Fibroblast of villous mesenchyme (primary cell): ENCODE results near the gene CREB3L1. TPM values are rescaled to one million over a fixed set of nuclear protein-coding genes. Genes with fewer than 3 reads are reported as not detected.
A peak's percentile ranks its signal among the peaks of the same experiment; 100 is the strongest.

Experiments used
- DNase-seq: peaks from one replicate; pipeline ENCODE4 v3.0.0-alpha.2; 2010; ENCODE audit warnings: low read depth
- H3K4me3 ChIP-seq: 2 replicates; pipeline ENCODE4 v1.5.1; 2011; ENCODE audit warnings: low read depth, mild to moderate bottlenecking, low read length
- total RNA-seq: library from RNA; depleted of rRNA; stranded (reverse); fragments of >200 nt; gene quantifications from 2 replicates; pipeline ENCODE4 v1.2.3, GENCODE V29; 2012
- TF ChIP-seq, protein P1 (sequence below): IDR thresholded peaks from 2 replicates; pipeline ENCODE4 v1.5.1; 2012; ENCODE audit warnings: low read depth, mild to moderate bottlenecking, low read length; ENCODE audit not compliant: insufficient read depth

The CREB3L1 gene
- total RNA-seq, 1 donor: 40.6 TPM

DNA sequence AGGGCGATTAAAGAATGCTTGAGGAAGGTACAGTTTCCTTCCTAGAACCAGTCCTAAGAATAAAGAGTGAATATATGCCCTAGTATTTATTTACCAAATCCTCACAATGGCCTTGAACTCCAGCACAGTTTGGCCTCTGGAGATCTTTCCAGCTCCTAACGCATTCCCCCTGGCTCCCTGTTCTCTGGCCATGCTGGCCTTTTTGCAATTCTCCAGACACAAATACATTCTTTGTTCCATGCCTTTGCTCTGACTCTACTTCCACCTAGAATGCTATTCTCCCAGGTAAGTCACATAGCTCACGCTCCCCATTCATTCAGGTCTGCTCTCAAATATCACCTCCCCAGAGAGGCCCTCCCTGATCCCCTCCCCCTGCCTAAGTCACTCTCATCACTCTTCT is 66.1 kb downstream of the CREB3L1 start:
- no peak overlapping the region for H3K4me3 ChIP-seq
- TF ChIP-seq, protein P1, sequence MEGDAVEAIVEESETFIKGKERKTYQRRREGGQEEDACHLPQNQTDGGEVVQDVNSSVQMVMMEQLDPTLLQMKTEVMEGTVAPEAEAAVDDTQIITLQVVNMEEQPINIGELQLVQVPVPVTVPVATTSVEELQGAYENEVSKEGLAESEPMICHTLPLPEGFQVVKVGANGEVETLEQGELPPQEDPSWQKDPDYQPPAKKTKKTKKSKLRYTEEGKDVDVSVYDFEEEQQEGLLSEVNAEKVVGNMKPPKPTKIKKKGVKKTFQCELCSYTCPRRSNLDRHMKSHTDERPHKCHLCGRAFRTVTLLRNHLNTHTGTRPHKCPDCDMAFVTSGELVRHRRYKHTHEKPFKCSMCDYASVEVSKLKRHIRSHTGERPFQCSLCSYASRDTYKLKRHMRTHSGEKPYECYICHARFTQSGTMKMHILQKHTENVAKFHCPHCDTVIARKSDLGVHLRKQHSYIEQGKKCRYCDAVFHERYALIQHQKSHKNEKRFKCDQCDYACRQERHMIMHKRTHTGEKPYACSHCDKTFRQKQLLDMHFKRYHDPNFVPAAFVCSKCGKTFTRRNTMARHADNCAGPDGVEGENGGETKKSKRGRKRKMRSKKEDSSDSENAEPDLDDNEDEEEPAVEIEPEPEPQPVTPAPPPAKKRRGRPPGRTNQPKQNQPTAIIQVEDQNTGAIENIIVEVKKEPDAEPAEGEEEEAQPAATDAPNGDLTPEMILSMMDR: no peak
- DNase-seq: no peak

DNA sequence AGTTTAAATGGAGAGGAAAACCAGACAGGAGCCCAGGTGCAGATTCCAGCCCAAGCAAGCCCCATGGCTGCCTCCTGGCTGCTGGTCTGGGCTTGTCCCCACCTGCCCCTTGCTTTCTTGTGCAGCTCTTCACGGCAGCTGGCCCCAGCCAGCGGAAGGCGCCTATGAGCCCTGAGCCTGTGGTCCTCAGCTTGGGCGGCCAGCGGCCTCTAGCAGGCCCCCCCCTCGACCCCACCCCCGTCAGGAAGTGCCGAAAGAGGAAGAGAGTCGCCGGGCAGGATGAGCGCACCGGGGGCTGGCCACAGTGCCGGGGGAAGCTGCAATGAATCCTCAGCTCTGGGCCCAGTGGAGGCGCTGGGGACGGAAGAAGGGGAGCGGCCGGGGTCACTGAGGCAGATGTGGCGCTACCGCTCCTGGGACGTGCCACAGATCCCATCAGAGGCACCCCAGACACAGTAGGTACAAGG is 67.7 kb downstream of the CREB3L1 start:
- no peak overlapping the region for H3K4me3 ChIP-seq
- no peak for DNase-seq
- TF ChIP-seq, protein P1: no peak

DNA sequence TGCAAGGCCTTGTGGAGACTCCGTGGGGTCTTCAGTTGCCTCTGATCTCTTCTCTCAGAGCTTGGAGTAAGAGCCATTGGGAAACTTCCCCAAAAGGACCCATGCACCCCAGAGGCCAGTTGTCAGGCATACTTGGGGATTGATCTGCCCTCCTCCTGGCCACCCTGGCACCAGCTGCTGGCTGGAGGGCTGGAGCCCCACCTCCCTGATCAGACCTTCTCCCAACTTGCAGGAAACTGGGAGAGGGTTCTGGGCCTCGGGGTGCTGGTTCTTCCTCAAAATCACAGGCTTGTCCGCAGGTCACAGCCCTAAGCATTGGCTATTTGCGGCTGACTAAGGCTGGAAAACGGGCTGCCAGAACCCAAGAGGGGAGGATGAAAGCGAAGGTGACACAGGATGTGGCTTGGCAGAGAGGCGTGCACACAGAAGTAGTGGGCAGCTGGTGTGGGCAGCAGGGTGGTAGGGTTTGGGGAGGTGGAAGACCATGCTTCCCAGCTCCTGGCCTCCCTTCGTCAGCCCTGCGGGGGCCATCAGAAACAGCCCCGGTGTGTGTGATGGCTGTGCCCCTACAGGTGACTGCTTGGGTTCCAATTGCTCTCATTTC is 68.5 kb downstream of the CREB3L1 start:
- DNase-seq: no peak
- no peak overlapping the region for H3K4me3 ChIP-seq
- TF ChIP-seq, protein P1: no peak

DNA sequence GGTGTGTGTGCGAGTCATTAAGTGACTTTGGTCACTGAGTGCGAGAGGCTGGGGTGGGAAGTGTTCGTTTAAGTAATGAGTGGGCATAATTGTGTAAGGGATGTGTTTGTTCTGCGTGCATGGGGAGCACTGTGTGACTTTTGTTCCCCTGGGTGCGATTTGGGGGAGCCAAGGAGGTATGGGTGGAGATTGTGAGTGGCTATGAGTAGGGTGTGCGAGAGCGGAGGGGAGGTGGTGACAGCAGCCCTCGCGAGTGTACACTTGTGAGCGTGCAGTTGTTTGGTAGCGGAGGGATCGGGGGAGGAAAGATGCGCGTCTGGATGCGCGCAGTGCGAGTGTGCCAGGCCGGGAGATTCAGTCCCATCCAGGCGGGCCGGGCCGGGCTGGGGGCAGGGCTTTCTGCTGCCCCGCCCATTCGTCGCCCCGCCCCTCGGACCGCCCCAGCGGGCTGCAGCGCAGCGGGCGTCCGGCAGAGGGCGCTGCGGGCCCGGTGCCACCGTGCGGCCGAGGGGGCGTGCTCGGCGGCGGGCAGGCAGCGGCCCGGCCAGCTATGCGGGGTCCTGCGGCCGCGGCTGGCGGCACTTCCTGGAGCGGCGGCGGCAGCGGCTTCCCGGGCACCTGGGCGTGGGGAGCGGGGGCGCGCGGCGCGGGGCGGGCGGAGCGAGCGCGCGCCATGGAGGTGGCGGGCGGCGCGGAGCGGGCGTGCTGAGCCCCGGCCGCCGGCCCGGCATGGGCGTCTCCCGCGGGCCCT is 69.6 kb downstream of the CREB3L1 start, which contains the start of gene DGKZ:
DGKZ (plus strand) TSS at position 578 of the 751 bp plus-strand sequence. CDS start 197 bp downstream, outside the sequence.
- TF ChIP-seq, protein P1: peak; percentile 45
- DNase-seq: peak; percentile 81
- H3K4me3 ChIP-seq: peak within 1 kb of the TSS; percentile 85

DNA sequence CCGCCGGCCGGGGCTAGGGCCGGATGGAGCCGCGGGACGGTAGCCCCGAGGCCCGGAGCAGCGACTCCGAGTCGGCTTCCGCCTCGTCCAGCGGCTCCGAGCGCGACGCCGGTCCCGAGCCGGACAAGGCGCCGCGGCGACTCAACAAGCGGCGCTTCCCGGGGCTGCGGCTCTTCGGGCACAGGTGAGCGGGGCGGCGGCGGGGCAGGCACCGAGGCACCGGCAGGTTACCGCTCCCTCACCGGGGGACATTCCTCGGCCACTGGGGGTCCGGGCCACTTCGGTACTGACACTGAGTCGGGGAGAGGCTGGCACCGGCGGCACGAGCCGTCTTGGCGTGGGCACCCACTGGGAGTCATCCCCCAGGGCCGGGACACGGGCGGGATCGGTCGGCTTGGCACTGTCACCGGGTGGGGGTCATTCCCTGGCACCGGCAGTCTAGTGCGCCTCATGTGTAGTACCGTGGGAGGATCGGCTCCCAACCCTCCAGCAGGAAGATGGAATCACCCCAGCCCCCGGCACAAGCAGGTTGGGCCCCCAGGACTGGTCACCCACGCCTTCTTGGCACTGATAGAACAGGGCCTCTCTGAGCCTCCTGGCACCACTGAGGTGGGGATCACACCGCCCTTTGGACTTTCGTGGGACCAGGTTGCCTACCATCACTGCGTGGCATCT is 70.3 kb downstream of the CREB3L1 start:
- TF ChIP-seq, protein P1: no peak
- peak overlapping the region; percentile 85 for H3K4me3 ChIP-seq
- no peak for DNase-seq

DNA sequence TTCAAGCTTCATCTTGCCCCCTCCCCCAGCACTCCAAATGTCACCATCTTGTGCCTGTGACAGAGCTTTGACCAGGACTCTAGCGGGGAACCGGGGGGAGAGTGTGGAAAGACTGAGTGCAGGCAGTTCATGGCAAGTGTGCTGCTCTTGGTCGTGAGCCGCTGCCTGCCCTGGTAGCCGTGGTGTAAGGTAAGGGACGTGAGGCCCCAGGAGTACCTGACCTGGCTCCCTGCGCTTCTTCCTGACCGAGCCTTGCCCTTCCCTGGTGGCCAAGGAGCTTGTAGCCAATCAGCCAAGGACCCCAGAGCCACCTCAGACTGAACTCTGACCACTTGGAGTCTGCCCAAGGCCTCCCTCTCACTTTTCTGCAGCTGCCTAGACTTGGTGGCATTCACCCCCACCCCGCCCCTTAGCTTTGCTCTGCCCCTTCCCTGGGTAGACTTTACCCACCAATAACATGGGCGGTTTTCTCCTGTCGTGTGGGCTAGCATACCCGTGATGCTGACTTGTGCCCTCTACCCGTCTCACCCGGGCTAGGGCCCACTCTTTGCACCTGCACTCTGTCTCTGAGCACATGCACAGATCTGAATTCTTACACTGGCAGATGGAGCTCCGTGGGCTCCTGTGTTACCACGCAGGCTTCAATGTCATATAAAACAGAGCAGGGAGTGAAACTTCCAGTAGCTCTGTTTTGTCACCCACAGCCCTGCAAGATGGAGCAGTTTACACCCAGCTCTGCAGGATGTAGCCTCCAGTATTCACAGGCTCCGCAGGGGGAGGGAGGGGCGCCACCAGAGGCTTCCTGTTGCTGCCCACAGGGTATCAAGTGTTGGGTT is 71.3 kb downstream of the CREB3L1 start:
- TF ChIP-seq, protein P1: no peak
- peak overlapping the region; percentile 85 for H3K4me3 ChIP-seq
- no peak for DNase-seq
